Thoracic aorta (tissue), 2 donors: Measurements from ENCODE around the gene TCAIM. TPM values are rescaled to one million over a fixed set of nuclear protein-coding genes. Genes with fewer than 3 reads are reported as not detected.

Experiments used
- ATAC-seq: fragments of 150-250 bp; one replicate; pipeline ENCODE4 v1.8.0; 2017; ENCODE audit warnings: low read depth; ENCODE audit not compliant: insufficient number of reproducible peaks, low FRiP score
- DNase-seq: peaks from one replicate; pipeline ENCODE4 v3.0.0-alpha.2; 2020; ENCODE audit warnings: low spot score
- H3K27ac ChIP-seq, 2 donors: fragments of 200-600 bp; sonication (generic); 1 replicate in 1 of 2; 2 replicates in 1 of 2; pipeline ENCODE4 v1.5.1; 2016; ENCODE audit warnings: mild to moderate bottlenecking in 2 of 2, moderate library complexity in 2 of 2
- H3K27me3 ChIP-seq: fragments of 200-600 bp; sonication (generic); replicated peaks from 2 replicates; pipeline ENCODE4 v1.6.0; 2016; ENCODE audit warnings: mild to moderate bottlenecking; ENCODE audit not compliant: insufficient read depth
- H3K36me3 ChIP-seq: fragments of 200-600 bp; sonication (generic); one replicate; pipeline ENCODE4 v1.5.1; 2016
- H3K4me1 ChIP-seq, 2 donors: fragments of 200-600 bp; sonication (generic); 1 replicate in 1 of 2; 2 replicates in 1 of 2; pipeline versions ENCODE4 v1.5.1 to v1.6.0; 2016; ENCODE audit warnings: low read depth in 2 of 2, mild to moderate bottlenecking in 1 of 2; ENCODE audit not compliant: control insufficient read depth in 1 of 2
- H3K4me3 ChIP-seq: fragments of 200-600 bp; sonication (generic); 2 replicates; pipeline ENCODE4 v1.5.1; 2016; ENCODE audit warnings: mild to moderate bottlenecking
- H3K9me3 ChIP-seq: fragments of 200-600 bp; sonication (generic); 2 replicates; pipeline ENCODE4 v1.5.1; 2016
- CTCF ChIP-seq: fragments of 200-600 bp; sonication (generic); IDR thresholded peaks from one replicate; pipeline ENCODE4 v1.5.1; 2019; ENCODE audit warnings: antibody characterized with exemption
- total RNA-seq, 2 donors: library from RNA; depleted of rRNA; stranded (reverse); fragments of >200 nt; gene quantifications; one replicate each; pipeline versions ENCODE4 v1.1.0 to v1.2.3, GENCODE V29; 2016

TCAIM gene
- total RNA-seq, result 10 to 100 TPM; 14.8 to 32.1 TPM

- H3K27ac ChIP-seq, result peak within 1 kb of the TSS; percentile 89 to 98
- H3K27me3 ChIP-seq, result no peaks in the 10 kb centered on the region
- no peak for TF ChIP-seq CTCF
- H3K36me3 ChIP-seq, result no peaks in the 10 kb centered on the region
- peak within 1 kb of the TSS; percentile 83 for H3K4me3 ChIP-seq
- no peaks in the 10 kb centered on the region for H3K9me3 ChIP-seq
- peaks cover 24 to 46% of the 10 kb centered on the region in 2 donors for H3K4me1 ChIP-seq
- DNase-seq (peak; percentile 92), ATAC-seq (peak; percentile 93)
Observed at GRCh38 chr3:44338010-44338827, at the start of gene TCAIM. TCAIM (plus strand) TSS chr3:44338766; CDS start chr3:44354783, 16,017 bp downstream.

GRCh38 chr3:44289882-44290462 is 48.6 kb upstream of the TCAIM start:
- Histone ChIP-seq H3K27ac (no peak overlapping the region), H3K36me3 (no peaks in the 10 kb centered on the region), H3K9me3 (no peaks in the 10 kb centered on the region), H3K27me3 (peaks cover 3% of the 10 kb centered on the region), H3K4me1 (no peaks in the 10 kb centered on the region), H3K4me3 (no peak overlapping the region)
- DNase-seq (no peak), ATAC-seq (no peak)
- TF ChIP-seq CTCF, result no peak

GRCh38 chr3:44292276-44292675 is 46.3 kb upstream of the TCAIM start:
- no peak overlapping the region for H3K27ac ChIP-seq
- peaks cover 3% of the 10 kb centered on the region for H3K27me3 ChIP-seq
- DNase-seq, result no peak
- H3K4me3 ChIP-seq, result no peak overlapping the region
- H3K9me3 ChIP-seq, result no peaks in the 10 kb centered on the region
- H3K36me3 ChIP-seq, result no peaks in the 10 kb centered on the region
- H3K4me1 ChIP-seq, result no peaks in the 10 kb centered on the region
- ATAC-seq, result no peak
- TF ChIP-seq CTCF, result no peak

GRCh38 chr3:44292947-44293346 is 45.6 kb upstream of the TCAIM start:
- DNase-seq (no peak), ATAC-seq (no peak)
- Histone ChIP-seq H3K9me3 (no peaks in the 10 kb centered on the region), H3K27ac (no peak overlapping the region), H3K4me3 (no peak overlapping the region), H3K36me3 (no peaks in the 10 kb centered on the region), H3K27me3 (peaks cover 3% of the 10 kb centered on the region), H3K4me1 (no peaks in the 10 kb centered on the region)
- no peak for TF ChIP-seq CTCF

GRCh38 chr3:44297255-44297654 is 41.3 kb upstream of the TCAIM start:
- DNase-seq, result no peak
- ATAC-seq, result no peak
- Histone ChIP-seq H3K36me3 (no peaks in the 10 kb centered on the region), H3K4me3 (no peak overlapping the region), H3K27ac (no peak overlapping the region), H3K27me3 (no peaks in the 10 kb centered on the region), H3K9me3 (no peaks in the 10 kb centered on the region), H3K4me1 (no peaks in the 10 kb centered on the region)
- TF ChIP-seq CTCF, result no peak
